GM12878 (cell line): ENCODE results near the gene ARHGAP12. TPM values are rescaled to one million over a fixed set of nuclear protein-coding genes. Genes with fewer than 3 reads are reported as not detected.

ENCODE experiments used
- ATAC-seq: fragments of 200-7000 bp; cut with Tn5 transposase; 3 replicates; pipeline ENCODE4 v1.9.1; 2020; ENCODE audit warnings: mild to moderate bottlenecking, moderate library complexity
- BruUV-seq: library from RNA; stranded (reverse); fragments of 400-500 nt; replicated peaks from 2 replicates; lab custom pipeline; 2021; lab: Mats Ljungman, UMichigan
- CTCF ChIA-PET: fragments of 300-600 bp; sonication (Branson Sonifier 250); formaldehyde crosslinking; extraction: SDS; loops from one replicate; lab custom pipeline; 2021; ENCODE audit warnings: inconsistent platforms; lab: Yijun Ruan, JAX
- POLR2A ChIA-PET: fragments of 350-600 bp; formaldehyde crosslinking; extraction: SDS; loops from one replicate; lab custom pipeline; 2021; ENCODE audit warnings: inconsistent platforms; lab: Charles Lee
- RAD21 ChIA-PET: fragments of 300-600 bp; sonication (Branson Sonifier 250); formaldehyde crosslinking; loops from one replicate; lab custom pipeline; 2023; ENCODE audit warnings: antibody characterized with exemption; ENCODE audit not compliant: unreplicated experiment; lab: Charles Lee
- SMC1A ChIA-PET: fragments of 300-600 bp; sonication (Branson Sonifier 250); formaldehyde crosslinking; loops from one replicate; lab custom pipeline; 2023; ENCODE audit not compliant: unreplicated experiment, uncharacterized antibody; lab: Charles Lee
- DNase-seq: peaks from one replicate; pipeline ENCODE4 v3.0.0-alpha.2; 2011; ENCODE audit warnings: low read depth, low spot score
- FAIRE-seq: peaks from 3 replicates; lab custom pipeline; 2011; peaks lifted over from hg19 to GRCh38; lab: Jason Lieb, UNC
- H2AFZ ChIP-seq: 2 replicates; pipeline ENCODE4 v1.6.0; 2011; ENCODE audit warnings: low read depth, low read length, control low read depth; ENCODE audit not compliant: control insufficient read depth
- H3K27ac ChIP-seq: 2 replicates; pipeline ENCODE4 v1.5.1; 2011; ENCODE audit warnings: control low read depth; ENCODE audit not compliant: control insufficient read depth, insufficient read depth
- H3K27me3 ChIP-seq, 2 experiments: replicated peaks in 1 of 2; 2 replicates each; pipeline versions ENCODE4 v1.6.0 to v1.6.1; 2011; ENCODE audit warnings: low read length in 1 of 2; ENCODE audit not compliant: control insufficient read depth in 2 of 2, insufficient read depth in 2 of 2
- H3K36me3 ChIP-seq, 2 experiments: 2 replicates each; pipeline ENCODE4 v1.5.1; 2011; ENCODE audit warnings: low read length in 1 of 2; ENCODE audit not compliant: control insufficient read depth in 2 of 2, insufficient read depth in 2 of 2
- H3K4me1 ChIP-seq: 2 replicates; pipeline ENCODE4 v1.6.1; 2011; ENCODE audit warnings: mild to moderate bottlenecking, low read length, moderate library complexity, mixed read lengths; ENCODE audit not compliant: control insufficient read depth, insufficient read depth
- H3K4me2 ChIP-seq: 2 replicates; pipeline ENCODE4 v1.6.0; 2011; ENCODE audit warnings: control low read depth; ENCODE audit not compliant: control insufficient read depth, insufficient read depth
- H3K4me3 ChIP-seq: fragments of 200-600 bp; sonication (generic); 2 replicates; pipeline ENCODE4 v1.5.1; 2016
- H3K79me2 ChIP-seq: 2 replicates; pipeline ENCODE4 v1.6.0; 2011; ENCODE audit warnings: low read length; ENCODE audit not compliant: control insufficient read depth, insufficient read depth
- H3K9ac ChIP-seq: 2 replicates; pipeline ENCODE4 v1.8.0; 2011; ENCODE audit warnings: low read length, control low read depth, mixed read lengths; ENCODE audit not compliant: control insufficient read depth, insufficient read depth
- H3K9me3 ChIP-seq: replicated peaks from 3 replicates; pipeline ENCODE4 v1.5.1; 2011; ENCODE audit warnings: mild to moderate bottlenecking, low read length; ENCODE audit not compliant: control insufficient read depth, insufficient read depth
- H4K20me1 ChIP-seq: 2 replicates; pipeline ENCODE4 v1.6.0; 2011; ENCODE audit not compliant: control insufficient read depth, insufficient read depth
- ASH2L ChIP-seq: fragments of 300-600, 200-600 bp; sonication (generic); IDR thresholded peaks from 2 replicates; pipeline ENCODE4 v1.6.1; 2017; ENCODE audit warnings: low read depth, mild to moderate bottlenecking, borderline replicate concordance
- BACH1 ChIP-seq: fragments of 450-650 bp; IDR thresholded peaks from 2 replicates; pipeline ENCODE4 v1.6.1; 2017; ENCODE audit warnings: mild to moderate bottlenecking, borderline replicate concordance
- BRCA1 ChIP-seq: IDR thresholded peaks from 2 replicates; pipeline ENCODE4 v1.6.1; 2011; ENCODE audit warnings: low read depth, low read length, improper control_type of control experiment
- CBX3 ChIP-seq: fragments of 200-600 bp; sonication (generic); IDR thresholded peaks from 2 replicates; pipeline ENCODE4 v1.6.1; 2016; ENCODE audit warnings: low read depth, borderline replicate concordance
- CTCF ChIP-seq, 3 experiments: IDR thresholded peaks in 2 of 3; conservative IDR thresholded peaks in 1 of 3; 2 replicates each; pipeline ENCODE4 v1.5.1; 2011; ENCODE audit warnings: low read depth in 3 of 3, low read length in 3 of 3, mild to moderate bottlenecking in 3 of 3, control low read depth in 2 of 3, moderate library complexity in 2 of 3, inconsistent platforms in 1 of 3, mixed read lengths in 1 of 3; ENCODE audit not compliant: control insufficient read depth in 2 of 3, insufficient read depth in 1 of 3; ENCODE audit errors: extremely low read depth in 1 of 3
- KDM1A ChIP-seq: fragments of 200-600 bp; sonication (generic); IDR thresholded peaks from 2 replicates; pipeline ENCODE4 v1.6.1; 2016; ENCODE audit warnings: borderline replicate concordance
- MYC ChIP-seq: IDR thresholded peaks from 2 replicates; pipeline ENCODE4 v1.6.1; 2011; ENCODE audit warnings: mild to moderate bottlenecking, low read length, moderate library complexity, inconsistent platforms; ENCODE audit not compliant: insufficient read depth, insufficient replicate concordance, insufficient read length, severe bottlenecking
- NFXL1 ChIP-seq: fragments of 450-650 bp; IDR thresholded peaks from 2 replicates; pipeline ENCODE4 v1.6.1; 2017; ENCODE audit warnings: antibody characterized with exemption, mild to moderate bottlenecking, borderline replicate concordance
- POLR2AphosphoS2 ChIP-seq: IDR thresholded peaks from 2 replicates; pipeline ENCODE4 v1.6.1; 2011; ENCODE audit warnings: low read depth, mild to moderate bottlenecking, low read length, improper control_type of control experiment, moderate library complexity
- POLR2AphosphoS5 ChIP-seq: IDR thresholded peaks from 2 replicates; pipeline ENCODE4 v1.6.1; 2011; ENCODE audit warnings: mild to moderate bottlenecking, low read length, inconsistent platforms
- RAD21 ChIP-seq: IDR thresholded peaks from 2 replicates; pipeline ENCODE4 v1.6.1; 2011; ENCODE audit warnings: mild to moderate bottlenecking, low read depth, low read length, moderate library complexity; ENCODE audit not compliant: insufficient read depth
- RB1 ChIP-seq: fragments of 450-650 bp; formaldehyde crosslinking; IDR thresholded peaks from 2 replicates; pipeline ENCODE4 v1.6.1; 2017; ENCODE audit warnings: mild to moderate bottlenecking, borderline replicate concordance
- RCOR1 ChIP-seq: conservative IDR thresholded peaks from 2 replicates; pipeline ENCODE4 v1.6.1; 2012; ENCODE audit warnings: low read depth, low read length, improper control_type of control experiment
- RUNX3 ChIP-seq: IDR thresholded peaks from 2 replicates; pipeline ENCODE4 v1.6.1; 2012; ENCODE audit warnings: low read length, inconsistent platforms
- SMAD5 ChIP-seq: IDR thresholded peaks from 2 replicates; pipeline ENCODE4 v1.6.1; 2016; ENCODE audit warnings: antibody characterized with exemption, low read depth
- SREBF1 ChIP-seq: IDR thresholded peaks from 2 replicates; pipeline ENCODE4 v1.6.1; 2012; ENCODE audit warnings: mild to moderate bottlenecking, low read length
- SREBF2 ChIP-seq: IDR thresholded peaks from 2 replicates; pipeline ENCODE4 v1.6.1; 2012; ENCODE audit warnings: mild to moderate bottlenecking, low read length
- ZBED1 ChIP-seq: IDR thresholded peaks from 2 replicates; pipeline ENCODE4 v1.6.1; 2016; ENCODE audit warnings: borderline replicate concordance
- ZNF217 ChIP-seq: fragments of 450-650 bp; IDR thresholded peaks from 2 replicates; pipeline ENCODE4 v1.6.1; 2017; ENCODE audit warnings: antibody characterized with exemption, mild to moderate bottlenecking
- ZSCAN29 ChIP-seq: fragments of 450-650 bp; IDR thresholded peaks from 2 replicates; pipeline ENCODE4 v1.6.1; 2017; ENCODE audit warnings: mild to moderate bottlenecking, moderate library complexity
- WGBS: methylation state at CpG from one replicate; pipeline ENCODE4 v1.1.6; 2016; ENCODE audit warnings: low lambda C conversion rate; ENCODE audit not compliant: insufficient replicate concordance, insufficient coverage; ENCODE audit errors: missing lambda C conversion rate; 5-methylcytosine and 5-hydroxymethylcytosine counted together
- in situ Hi-C: fragments of 300-500 bp; cut with MboI; formaldehyde crosslinking; loops from 9 replicates; pipeline ENCODE4 v1.14.3; 2018; ENCODE audit warnings: mixed read lengths
- intact Hi-C: fragments of 100-400 bp; cut with micrococcal nuclease; formaldehyde crosslinking; loops from one replicate; pipeline ENCODE4 v1.14.2; 2022; ENCODE audit not compliant: unreplicated experiment
- polyA plus RNA-seq, 11 experiments: library from polyadenylated mRNA; depleted of rRNA in 4 of 11; unstranded in 6 of 11; stranded (reverse) in 5 of 11; fragments of >200 nt; fragmentation: Nextera tagmentation in 4 of 11; fragmentation: Illumina TruSeq in 1 of 11; extraction: Ambion mirVana in 4 of 11; extraction: Trizol in 1 of 11; gene quantifications; 1 replicate in 1 of 11; 2 replicates in 10 of 11; pipeline versions ENCODE4 v1.2.1 to v1.2.3, GENCODE V29; 2011 to 2016; ENCODE audit warnings: inconsistent platforms in 2 of 11, missing spikeins in 2 of 11, low read depth in 1 of 11
- total RNA-seq, 4 experiments: library from RNA; depleted of rRNA in 3 of 4; stranded (reverse); fragments of >200 nt in 3 of 4; fragmentation: Illumina TruSeq in 1 of 4; extraction: Trizol in 1 of 4; gene quantifications; 2 replicates each; pipeline versions ENCODE4 v1.2.1 to v1.2.3, GENCODE V29; 2013 to 2021

ARHGAP12 gene
- total and polyA plus RNA-seq, 10 of the 15 experiments (the other 5 are each of a cell fraction or from before 2014, with no cell fraction given) = 5.4 to 15.6 (median 8.5) TPM

GRCh38 chr10:31978156-31978483 lies 49.5 kb upstream of the ARHGAP12 start:
- H3K4me1 ChIP-seq = 0 out of 2 replicates have a peak, but pooled peaks cover 3% of the 10 kb centered on the region
- ChIA-PET CTCF (no interaction called here), POLR2A (no interaction called here), SMC1A (interaction anchor here (1.0 kb wide), 1 partner anchor 116 kb away, joined by 3 read pairs; no protein-coding TSS in a partner anchor), RAD21 (no interaction called here)
- no peak for DNase-seq
- BruUV-seq = no TSS peak
- H3K4me3 ChIP-seq = no peak overlapping the region
- no peak for ATAC-seq
- H2AFZ ChIP-seq = no peak overlapping the region
- no peak overlapping the region for H3K9ac ChIP-seq
- H3K27me3 ChIP-seq = no peaks in the 10 kb centered on the region
- H3K36me3 ChIP-seq = no peaks in the 10 kb centered on the region
- no peak overlapping the region for H3K4me2 ChIP-seq
- H4K20me1 ChIP-seq = no peaks in the 10 kb centered on the region
- H3K27ac ChIP-seq = no peak overlapping the region
- H3K79me2 ChIP-seq = no peaks in the 10 kb centered on the region
- no peak for TF ChIP-seq RUNX3
- no peak for TF ChIP-seq ZSCAN29
- no peak for TF ChIP-seq KDM1A
- TF ChIP-seq ZBED1 = no peak
- TF ChIP-seq RAD21 = no peak
- TF ChIP-seq BRCA1 = no peak
- TF ChIP-seq SREBF2 = no peak
- TF ChIP-seq SMAD5 = no peak
- TF ChIP-seq RCOR1 = no peak
- no peak for TF ChIP-seq MYC
- no peak for TF ChIP-seq POLR2AphosphoS5
- TF ChIP-seq ASH2L = no peak
- TF ChIP-seq BACH1 = no peak
- TF ChIP-seq SREBF1 = no peak
- no peak for TF ChIP-seq POLR2AphosphoS2
- TF ChIP-seq CTCF (IDR thresholded peaks at IDR 0.05 in 2 of 3, conservative IDR thresholded peaks at IDR 0.05 in 1 of 3; ENCODE audit: control insufficient read depth in 2 of 3, extremely low read depth in 1 of 3, insufficient read depth in 1 of 3, low read depth in 3 of 3, low read length in 3 of 3) = no peak
- no peak for TF ChIP-seq ZNF217
- no peak for TF ChIP-seq NFXL1
- no peak for TF ChIP-seq RB1
- no peak for TF ChIP-seq CBX3
- in situ Hi-C loops = no loop called here
- intact Hi-C loops = no loop called here
- 94% methylated on average over 2 of the region's 2 CpGs for WGBS
- no peaks in the 10 kb centered on the region for H3K9me3 ChIP-seq
- FAIRE-seq = no peak
